Fibroblast of skin of scalp (primary cell): Measurements from ENCODE around the gene PIGU.
A peak's percentile ranks its signal among the peaks of the same experiment; 100 is the strongest.
"Not testable (repeated sequence)": the region's sequence is repeated elsewhere in the genome, so short reads cannot be mapped to it uniquely, and the experiment has no call there.

ENCODE experiments used
- DNase-seq: peaks from one replicate; pipeline ENCODE4 v3.0.0-alpha.2; 2013

Gene PIGU

GRCh38 chr20:34529742-34530141, 147.2 kb downstream of the PIGU start:
- no peak for DNase-seq

- no peak for DNase-seq
Measured at GRCh38 chr20:34528921-34529297, 148.0 kb downstream of the PIGU start.

- DNase-seq = no peak
Measured at GRCh38 chr20:34527016-34527415, 149.9 kb downstream of the PIGU start.

GRCh38 chr20:34526466-34526865, 150.4 kb downstream of the PIGU start:
- no peak for DNase-seq

GRCh38 chr20:34525709-34526416, 151.0 kb downstream of the PIGU start:
- DNase-seq = peak; percentile 95

- no peak for DNase-seq
Measured at GRCh38 chr20:34525342-34525708, 151.6 kb downstream of the PIGU start.

GRCh38 chr20:34524426-34524825, 152.5 kb downstream of the PIGU start:
- DNase-seq = no peak

GRCh38 chr20:34522969-34523871, 153.7 kb downstream of the PIGU start:
- DNase-seq = peak; percentile 83

- DNase-seq = not testable (repeated sequence)
Measured at GRCh38 chr20:34519841-34520240, 157.1 kb downstream of the PIGU start.

- not testable (repeated sequence) for DNase-seq
Measured at GRCh38 chr20:34518863-34519262, 158.0 kb downstream of the PIGU start.

- no peak for DNase-seq
Measured at GRCh38 chr20:34517114-34517505, 159.8 kb downstream of the PIGU start.

- peak; percentile 97 for DNase-seq
Measured at GRCh38 chr20:34516247-34517113, 160.4 kb downstream of the PIGU start, which contains the start of gene DYNLRB1. Gene DYNLRB1, plus strand, starts transcription at chr20:34516422. Its CDS starts 37 bp downstream, at chr20:34516459.

GRCh38 chr20:34515484-34516246, 161.2 kb downstream of the PIGU start:
- peak; percentile 21 for DNase-seq

GRCh38 chr20:34514897-34515483, 161.9 kb downstream of the PIGU start:
- no peak for DNase-seq

GRCh38 chr20:34514034-34514433, 162.9 kb downstream of the PIGU start:
- not testable (repeated sequence) for DNase-seq

- DNase-seq = no peak
Measured at GRCh38 chr20:34512955-34513419, 163.9 kb downstream of the PIGU start.

- DNase-seq = no peak
Measured at GRCh38 chr20:34512266-34512954, 164.5 kb downstream of the PIGU start.

- DNase-seq = no peak
Measured at GRCh38 chr20:34511891-34512265, 165.0 kb downstream of the PIGU start.

GRCh38 chr20:34510575-34510974, 166.3 kb downstream of the PIGU start:
- DNase-seq = no peak
